WTC11 (cell line): ENCODE measurements around the gene ADM. TPM values are rescaled to one million over a fixed set of nuclear protein-coding genes. Genes with fewer than 3 reads are reported as not detected.

Experiments used
- ATAC-seq: fragments of 200-7000 bp; cut with Tn5 transposase; 2 replicates; pipeline ENCODE4 v1.10.0; 2021; ENCODE audit warnings: mild to moderate bottlenecking, moderate library complexity
- CTCF ChIA-PET: fragments of 300-600 bp; sonication (Branson Sonifier 250); formaldehyde crosslinking; loops from one replicate; lab custom pipeline; 2021; ENCODE audit warnings: antibody characterized with exemption; lab: Charles Lee
- POLR2A ChIA-PET: fragments of 350-600 bp; sonication (Branson Sonifier 250); formaldehyde crosslinking; loops from one replicate; lab custom pipeline; 2021; ENCODE audit warnings: antibody characterized with exemption; lab: Charles Lee
- DNase-seq: peaks from one replicate; pipeline ENCODE4 v3.0.0; 2021; ENCODE audit warnings: low spot score
- H3K27ac Mint-ChIP-seq: 2 replicates; pipeline ENCODE4 v1.8.0; 2021; ENCODE audit warnings: mixed read lengths
- H3K27me3 Mint-ChIP-seq: 2 replicates; pipeline ENCODE4 v1.8.0; 2021; ENCODE audit warnings: low read depth, mild to moderate bottlenecking, moderate library complexity, mixed read lengths
- H3K36me3 Mint-ChIP-seq: 2 replicates; pipeline ENCODE4 v1.8.0; 2021; ENCODE audit warnings: mixed read lengths
- H3K4me1 Mint-ChIP-seq: 2 replicates; pipeline ENCODE4 v1.8.0; 2022; ENCODE audit warnings: mixed read lengths
- H3K4me3 Mint-ChIP-seq: 2 replicates; pipeline ENCODE4 v1.8.0; 2021; ENCODE audit warnings: mild to moderate bottlenecking, moderate library complexity, mixed read lengths
- H3K9me3 Mint-ChIP-seq: 2 replicates; pipeline ENCODE4 v1.8.0; 2021; ENCODE audit warnings: mixed read lengths
- ARID4B ChIP-seq: sonication (generic); formaldehyde crosslinking; IDR thresholded peaks from 2 replicates; pipeline ENCODE4 v1.8.0; 2023; ENCODE audit warnings: missing genetic modification reagents, mild to moderate bottlenecking, borderline replicate concordance
- ATF3 ChIP-seq: sonication (generic); formaldehyde crosslinking; conservative IDR thresholded peaks from 2 replicates; pipeline ENCODE4 v1.8.1; 2022; ENCODE audit warnings: mild to moderate bottlenecking, missing genetic modification reagents
- EMX1 ChIP-seq: fragments of 250-450 bp; sonication (Bioruptor Pico); IDR thresholded peaks from 2 replicates; pipeline ENCODE4 v1.8.0; 2021; ENCODE audit warnings: mild to moderate bottlenecking
- FOXP4 ChIP-seq: sonication (generic); formaldehyde crosslinking; IDR thresholded peaks from 2 replicates; pipeline ENCODE4 v1.8.0; 2022; ENCODE audit warnings: mild to moderate bottlenecking, missing genetic modification reagents
- GTF2I ChIP-seq: fragments of 250-450 bp; sonication (Bioruptor Pico); conservative IDR thresholded peaks from 2 replicates; pipeline ENCODE4 v1.4.0; 2021; ENCODE audit warnings: mild to moderate bottlenecking
- HMGA2 ChIP-seq: fragments of 250-450 bp; sonication (Bioruptor Pico); IDR thresholded peaks from 2 replicates; pipeline ENCODE4 v1.4.0; 2021; ENCODE audit warnings: mild to moderate bottlenecking, moderate library complexity
- KAT7 ChIP-seq: sonication (generic); formaldehyde crosslinking; IDR thresholded peaks from 2 replicates; pipeline ENCODE4 v1.8.1; 2023; ENCODE audit warnings: missing genetic modification reagents, mild to moderate bottlenecking, borderline replicate concordance
- MXD4 ChIP-seq: fragments of 250-450 bp; sonication (Bioruptor Pico); IDR thresholded peaks from 2 replicates; pipeline ENCODE4 v1.8.0; 2021; ENCODE audit warnings: mild to moderate bottlenecking, moderate library complexity, borderline replicate concordance
- NFE2L1 ChIP-seq: sonication (generic); formaldehyde crosslinking; IDR thresholded peaks from 2 replicates; pipeline ENCODE4 v1.8.1; 2023; ENCODE audit warnings: missing genetic modification reagents
- OVOL2 ChIP-seq: fragments of 250-450 bp; sonication (Bioruptor Pico); IDR thresholded peaks from 2 replicates; pipeline ENCODE4 v1.9.0; 2021; ENCODE audit warnings: mild to moderate bottlenecking, borderline replicate concordance
- PRRX2 ChIP-seq: fragments of 250-450 bp; sonication (Bioruptor Pico); IDR thresholded peaks from 2 replicates; pipeline ENCODE4 v1.8.0; 2021; ENCODE audit warnings: mild to moderate bottlenecking
- ZNF396 ChIP-seq: fragments of 250-450 bp; sonication (Bioruptor Pico); IDR thresholded peaks from 2 replicates; pipeline ENCODE4 v1.8.0; 2021; ENCODE audit warnings: mild to moderate bottlenecking, moderate library complexity, borderline replicate concordance
- total RNA-seq: library from RNA; stranded (reverse); gene quantifications from 3 replicates; pipeline ENCODE4 v1.2.3, GENCODE V29; 2021
- TF ChIP-seq, protein P1 (sequence below): sonication (generic); formaldehyde crosslinking; IDR thresholded peaks from 2 replicates; pipeline ENCODE4 v1.8.1; 2023; ENCODE audit warnings: mild to moderate bottlenecking, moderate library complexity, missing genetic modification reagents
- TF ChIP-seq, protein P2 (sequence below): sonication (generic); formaldehyde crosslinking; IDR thresholded peaks from 2 replicates; pipeline ENCODE4 v1.8.1; 2022; ENCODE audit warnings: mild to moderate bottlenecking, missing genetic modification reagents, moderate library complexity, borderline replicate concordance
- TF ChIP-seq, protein P3 (sequence below): fragments of 250-450 bp; sonication (Bioruptor Pico); IDR thresholded peaks from 2 replicates; pipeline ENCODE4 v1.9.0; 2021; ENCODE audit warnings: moderate library complexity, mild to moderate bottlenecking, inconsistent platforms, borderline replicate concordance
- TF ChIP-seq, protein P4 (sequence below): fragments of 250-450 bp; sonication (Bioruptor Pico); IDR thresholded peaks from 2 replicates; pipeline ENCODE4 v1.8.0; 2021; ENCODE audit warnings: mild to moderate bottlenecking
- TF ChIP-seq, protein P5 (sequence below): sonication (generic); formaldehyde crosslinking; IDR thresholded peaks from 2 replicates; pipeline ENCODE4 v1.8.0; 2022; ENCODE audit warnings: missing genetic modification reagents
- TF ChIP-seq, protein P6 (sequence below): sonication (generic); formaldehyde crosslinking; IDR thresholded peaks from 2 replicates; pipeline ENCODE4 v1.8.1; 2023; ENCODE audit warnings: mild to moderate bottlenecking, missing genetic modification reagents
- TF ChIP-seq, protein P7 (sequence below): sonication (generic); formaldehyde crosslinking; IDR thresholded peaks from 2 replicates; pipeline ENCODE4 v1.8.1; 2023; ENCODE audit warnings: mild to moderate bottlenecking, missing genetic modification reagents, moderate library complexity

Gene ADM
- total RNA-seq, 1 experiment from 2014 or later: 18.7 TPM

- TF ChIP-seq HMGA2 (no peak), OVOL2 (no peak), NFE2L1 (CRISPR knock-in tag) (no peak), ZNF396 (CRISPR knock-in tag) (no peak)
Measured at GRCh38 chr11:10274726-10275125, 30.1 kb upstream of the ADM start (continued).

GRCh38 chr11:10275714-10276113 lies 29.2 kb upstream of the ADM start:
- no peaks in the 10 kb centered on the region for H3K27me3 Mint-ChIP-seq
- ATAC-seq (no peak), DNase-seq (no peak)
- ChIA-PET CTCF (no interaction called here), POLR2A (no interaction called here)
- no peaks in the 10 kb centered on the region for H3K9me3 Mint-ChIP-seq
- H3K27ac Mint-ChIP-seq: no peak overlapping the region; the same call in 1 of the 2 replicates
- peaks cover 29% of the 10 kb centered on the region for H3K4me1 Mint-ChIP-seq
- no peak overlapping the region for H3K4me3 Mint-ChIP-seq
- no peaks in the 10 kb centered on the region for H3K36me3 Mint-ChIP-seq
- TF ChIP-seq EMX1 (no peak), FOXP4 (CRISPR knock-in tag) (no peak), KAT7 (no peak), GTF2I (CRISPR knock-in tag) (no peak), PRRX2 (CRISPR knock-in tag) (no peak), ARID4B (no peak), MXD4 (CRISPR knock-in tag) (no peak), ATF3 (CRISPR knock-in tag) (no peak)
- TF ChIP-seq, protein P1, sequence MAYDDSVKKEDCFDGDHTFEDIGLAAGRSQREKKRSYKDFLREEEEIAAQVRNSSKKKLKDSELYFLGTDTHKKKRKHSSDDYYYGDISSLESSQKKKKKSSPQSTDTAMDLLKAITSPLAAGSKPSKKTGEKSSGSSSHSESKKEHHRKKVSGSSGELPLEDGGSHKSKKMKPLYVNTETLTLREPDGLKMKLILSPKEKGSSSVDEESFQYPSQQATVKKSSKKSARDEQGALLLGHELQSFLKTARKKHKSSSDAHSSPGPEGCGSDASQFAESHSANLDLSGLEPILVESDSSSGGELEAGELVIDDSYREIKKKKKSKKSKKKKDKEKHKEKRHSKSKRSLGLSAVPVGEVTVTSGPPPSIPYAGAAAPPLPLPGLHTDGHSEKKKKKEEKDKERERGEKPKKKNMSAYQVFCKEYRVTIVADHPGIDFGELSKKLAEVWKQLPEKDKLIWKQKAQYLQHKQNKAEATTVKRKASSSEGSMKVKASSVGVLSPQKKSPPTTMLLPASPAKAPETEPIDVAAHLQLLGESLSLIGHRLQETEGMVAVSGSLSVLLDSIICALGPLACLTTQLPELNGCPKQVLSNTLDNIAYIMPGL (CRISPR knock-in tag): no peak
- TF ChIP-seq, protein P2, sequence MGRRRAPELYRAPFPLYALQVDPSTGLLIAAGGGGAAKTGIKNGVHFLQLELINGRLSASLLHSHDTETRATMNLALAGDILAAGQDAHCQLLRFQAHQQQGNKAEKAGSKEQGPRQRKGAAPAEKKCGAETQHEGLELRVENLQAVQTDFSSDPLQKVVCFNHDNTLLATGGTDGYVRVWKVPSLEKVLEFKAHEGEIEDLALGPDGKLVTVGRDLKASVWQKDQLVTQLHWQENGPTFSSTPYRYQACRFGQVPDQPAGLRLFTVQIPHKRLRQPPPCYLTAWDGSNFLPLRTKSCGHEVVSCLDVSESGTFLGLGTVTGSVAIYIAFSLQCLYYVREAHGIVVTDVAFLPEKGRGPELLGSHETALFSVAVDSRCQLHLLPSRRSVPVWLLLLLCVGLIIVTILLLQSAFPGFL (CRISPR knock-in tag): no peak
- TF ChIP-seq, protein P3, sequence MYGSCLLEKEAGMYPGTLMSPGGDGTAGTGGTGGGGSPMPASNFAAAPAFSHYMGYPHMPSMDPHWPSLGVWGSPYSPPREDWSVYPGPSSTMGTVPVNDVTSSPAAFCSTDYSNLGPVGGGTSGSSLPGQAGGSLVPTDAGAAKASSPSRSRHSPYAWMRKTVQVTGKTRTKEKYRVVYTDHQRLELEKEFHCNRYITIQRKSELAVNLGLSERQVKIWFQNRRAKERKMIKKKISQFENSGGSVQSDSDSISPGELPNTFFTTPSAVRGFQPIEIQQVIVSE (CRISPR knock-in tag): no peak
- TF ChIP-seq, protein P4, sequence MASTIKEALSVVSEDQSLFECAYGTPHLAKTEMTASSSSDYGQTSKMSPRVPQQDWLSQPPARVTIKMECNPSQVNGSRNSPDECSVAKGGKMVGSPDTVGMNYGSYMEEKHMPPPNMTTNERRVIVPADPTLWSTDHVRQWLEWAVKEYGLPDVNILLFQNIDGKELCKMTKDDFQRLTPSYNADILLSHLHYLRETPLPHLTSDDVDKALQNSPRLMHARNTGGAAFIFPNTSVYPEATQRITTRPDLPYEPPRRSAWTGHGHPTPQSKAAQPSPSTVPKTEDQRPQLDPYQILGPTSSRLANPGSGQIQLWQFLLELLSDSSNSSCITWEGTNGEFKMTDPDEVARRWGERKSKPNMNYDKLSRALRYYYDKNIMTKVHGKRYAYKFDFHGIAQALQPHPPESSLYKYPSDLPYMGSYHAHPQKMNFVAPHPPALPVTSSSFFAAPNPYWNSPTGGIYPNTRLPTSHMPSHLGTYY: no peak
- TF ChIP-seq, protein P5, sequence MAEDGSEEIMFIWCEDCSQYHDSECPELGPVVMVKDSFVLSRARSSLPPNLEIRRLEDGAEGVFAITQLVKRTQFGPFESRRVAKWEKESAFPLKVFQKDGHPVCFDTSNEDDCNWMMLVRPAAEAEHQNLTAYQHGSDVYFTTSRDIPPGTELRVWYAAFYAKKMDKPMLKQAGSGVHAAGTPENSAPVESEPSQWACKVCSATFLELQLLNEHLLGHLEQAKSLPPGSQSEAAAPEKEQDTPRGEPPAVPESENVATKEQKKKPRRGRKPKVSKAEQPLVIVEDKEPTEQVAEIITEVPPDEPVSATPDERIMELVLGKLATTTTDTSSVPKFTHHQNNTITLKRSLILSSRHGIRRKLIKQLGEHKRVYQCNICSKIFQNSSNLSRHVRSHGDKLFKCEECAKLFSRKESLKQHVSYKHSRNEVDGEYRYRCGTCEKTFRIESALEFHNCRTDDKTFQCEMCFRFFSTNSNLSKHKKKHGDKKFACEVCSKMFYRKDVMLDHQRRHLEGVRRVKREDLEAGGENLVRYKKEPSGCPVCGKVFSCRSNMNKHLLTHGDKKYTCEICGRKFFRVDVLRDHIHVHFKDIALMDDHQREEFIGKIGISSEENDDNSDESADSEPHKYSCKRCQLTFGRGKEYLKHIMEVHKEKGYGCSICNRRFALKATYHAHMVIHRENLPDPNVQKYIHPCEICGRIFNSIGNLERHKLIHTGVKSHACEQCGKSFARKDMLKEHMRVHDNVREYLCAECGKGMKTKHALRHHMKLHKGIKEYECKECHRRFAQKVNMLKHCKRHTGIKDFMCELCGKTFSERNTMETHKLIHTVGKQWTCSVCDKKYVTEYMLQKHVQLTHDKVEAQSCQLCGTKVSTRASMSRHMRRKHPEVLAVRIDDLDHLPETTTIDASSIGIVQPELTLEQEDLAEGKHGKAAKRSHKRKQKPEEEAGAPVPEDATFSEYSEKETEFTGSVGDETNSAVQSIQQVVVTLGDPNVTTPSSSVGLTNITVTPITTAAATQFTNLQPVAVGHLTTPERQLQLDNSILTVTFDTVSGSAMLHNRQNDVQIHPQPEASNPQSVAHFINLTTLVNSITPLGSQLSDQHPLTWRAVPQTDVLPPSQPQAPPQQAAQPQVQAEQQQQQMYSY (CRISPR knock-in tag): no peak
- TF ChIP-seq, protein P6, sequence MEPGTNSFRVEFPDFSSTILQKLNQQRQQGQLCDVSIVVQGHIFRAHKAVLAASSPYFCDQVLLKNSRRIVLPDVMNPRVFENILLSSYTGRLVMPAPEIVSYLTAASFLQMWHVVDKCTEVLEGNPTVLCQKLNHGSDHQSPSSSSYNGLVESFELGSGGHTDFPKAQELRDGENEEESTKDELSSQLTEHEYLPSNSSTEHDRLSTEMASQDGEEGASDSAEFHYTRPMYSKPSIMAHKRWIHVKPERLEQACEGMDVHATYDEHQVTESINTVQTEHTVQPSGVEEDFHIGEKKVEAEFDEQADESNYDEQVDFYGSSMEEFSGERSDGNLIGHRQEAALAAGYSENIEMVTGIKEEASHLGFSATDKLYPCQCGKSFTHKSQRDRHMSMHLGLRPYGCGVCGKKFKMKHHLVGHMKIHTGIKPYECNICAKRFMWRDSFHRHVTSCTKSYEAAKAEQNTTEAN: no peak
- TF ChIP-seq, protein P7, sequence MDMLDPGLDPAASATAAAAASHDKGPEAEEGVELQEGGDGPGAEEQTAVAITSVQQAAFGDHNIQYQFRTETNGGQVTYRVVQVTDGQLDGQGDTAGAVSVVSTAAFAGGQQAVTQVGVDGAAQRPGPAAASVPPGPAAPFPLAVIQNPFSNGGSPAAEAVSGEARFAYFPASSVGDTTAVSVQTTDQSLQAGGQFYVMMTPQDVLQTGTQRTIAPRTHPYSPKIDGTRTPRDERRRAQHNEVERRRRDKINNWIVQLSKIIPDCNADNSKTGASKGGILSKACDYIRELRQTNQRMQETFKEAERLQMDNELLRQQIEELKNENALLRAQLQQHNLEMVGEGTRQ (CRISPR knock-in tag): no peak
